IMR-90 (cell line): Measurements from ENCODE around the gene SARM1. TPM values are rescaled to one million over a fixed set of nuclear protein-coding genes. Genes with fewer than 3 reads are reported as not detected.
A peak's percentile ranks its signal among the peaks of the same experiment; 100 is the strongest.
"Not testable (repeated sequence)": the region's sequence is repeated elsewhere in the genome, so short reads cannot be mapped to it uniquely, and the experiment has no call there.

Experiments
- ATAC-seq: fragments of 200-7000 bp; cut with Tn5 transposase; 2 replicates; pipeline ENCODE4 v1.9.1; 2020; ENCODE audit warnings: low read depth, mild to moderate bottlenecking, moderate library complexity
- BruUV-seq: library from RNA; stranded (reverse); fragments of 400-500 nt; replicated peaks from 2 replicates; lab custom pipeline; 2021; lab: Mats Ljungman, UMichigan
- CTCF ChIA-PET: fragments of 300-600 bp; formaldehyde crosslinking; extraction: SDS; loops from one replicate; lab custom pipeline; 2021; ENCODE audit warnings: antibody characterized with exemption; lab: Yijun Ruan, JAX
- POLR2A ChIA-PET: fragments of 300-600 bp; sonication (Branson Sonifier 250); formaldehyde crosslinking; loops from one replicate; lab custom pipeline; 2022; ENCODE audit warnings: antibody characterized with exemption; ENCODE audit not compliant: unreplicated experiment; lab: Charles Lee
- DNase-seq: peaks from one replicate; pipeline ENCODE4 v3.0.0; 2013
- H2AFZ ChIP-seq: replicated peaks from 2 replicates; pipeline ENCODE3; 2013; ENCODE audit warnings: low read length, mild to moderate bottlenecking; ENCODE audit not compliant: poor library complexity
- H2AK5ac ChIP-seq: 2 replicates; pipeline ENCODE4 v1.6.1; 2013; ENCODE audit warnings: low read depth, low read length, inconsistent platforms
- H2AK9ac ChIP-seq: replicated peaks from 2 replicates; pipeline ENCODE3; 2013; ENCODE audit warnings: mild to moderate bottlenecking, low read depth, low read length, moderate library complexity; ENCODE audit not compliant: poor library complexity
- H2BK120ac ChIP-seq: 2 replicates; pipeline ENCODE4 v1.6.1; 2013; ENCODE audit warnings: low read depth, low read length, inconsistent platforms
- H2BK15ac ChIP-seq: 3 replicates; pipeline ENCODE4 v1.6.1; 2013; ENCODE audit warnings: low read depth, low read length, inconsistent platforms
- H2BK20ac ChIP-seq: 2 replicates; pipeline ENCODE4 v1.6.1; 2013; ENCODE audit warnings: low read depth, mild to moderate bottlenecking, inconsistent platforms, low read length, moderate library complexity
- H2BK5ac ChIP-seq: 2 replicates; pipeline ENCODE4 v1.6.1; 2013; ENCODE audit warnings: mild to moderate bottlenecking, low read depth, low read length, inconsistent platforms; ENCODE audit not compliant: poor library complexity, severe bottlenecking
- H3K14ac ChIP-seq: replicated peaks from 2 replicates; pipeline ENCODE4 v1.6.1; 2013; ENCODE audit warnings: low read depth, low read length, inconsistent platforms
- H3K18ac ChIP-seq: 2 replicates; pipeline ENCODE4 v1.6.1; 2013; ENCODE audit warnings: low read depth, low read length, control low read depth
- H3K23ac ChIP-seq: 2 replicates; pipeline ENCODE4 v1.6.1; 2013; ENCODE audit warnings: low read depth, low read length, inconsistent platforms
- H3K27ac ChIP-seq: 2 replicates; pipeline ENCODE4 v1.5.1; 2013; ENCODE audit warnings: mild to moderate bottlenecking, control low read depth, low read length; ENCODE audit not compliant: insufficient read depth
- H3K27me3 ChIP-seq: 2 replicates; pipeline ENCODE4 v1.6.1; 2013; ENCODE audit warnings: low read length; ENCODE audit not compliant: control insufficient read depth, insufficient read depth
- H3K36me3 ChIP-seq: 2 replicates; pipeline ENCODE4 v1.6.1; 2013; ENCODE audit warnings: low read length, mixed read lengths; ENCODE audit not compliant: control insufficient read depth, insufficient read depth
- H3K4ac ChIP-seq: 2 replicates; pipeline ENCODE4 v1.6.1; 2013; ENCODE audit warnings: low read depth, low read length, inconsistent platforms
- H3K4me1 ChIP-seq: 2 replicates; pipeline ENCODE4 v1.6.1; 2013; ENCODE audit warnings: low read length, mixed read lengths; ENCODE audit not compliant: control insufficient read depth, insufficient read depth
- H3K4me2 ChIP-seq: 2 replicates; pipeline ENCODE4 v1.6.1; 2013; ENCODE audit warnings: low read depth, mild to moderate bottlenecking, control low read depth, low read length, moderate library complexity
- H3K4me3 ChIP-seq: 2 replicates; pipeline ENCODE4 v1.5.1; 2013; ENCODE audit warnings: low read depth, mild to moderate bottlenecking, control low read depth, low read length, moderate library complexity; ENCODE audit not compliant: insufficient read depth
- H3K56ac ChIP-seq: 2 replicates; pipeline ENCODE4 v1.6.1; 2013; ENCODE audit warnings: low read length, inconsistent platforms; ENCODE audit not compliant: insufficient read depth; ENCODE audit errors: extremely low read depth
- H3K79me1 ChIP-seq, 2 experiments: 2 replicates each; pipeline ENCODE4 v1.6.1; 2013; ENCODE audit warnings: low read length in 2 of 2, inconsistent platforms in 1 of 2, low read depth in 1 of 2
- H3K9ac ChIP-seq: 2 replicates; pipeline ENCODE4 v1.6.1; 2013; ENCODE audit warnings: low read depth, low read length, control low read depth
- H3K9me1 ChIP-seq: 2 replicates; pipeline ENCODE4 v1.6.1; 2013; ENCODE audit warnings: low read length, inconsistent platforms; ENCODE audit not compliant: insufficient read depth
- H3K9me3 ChIP-seq: 2 replicates; pipeline ENCODE4 v1.6.1; 2013; ENCODE audit warnings: low read length; ENCODE audit not compliant: control insufficient read depth, insufficient read depth
- H4K20me1 ChIP-seq: 2 replicates; pipeline ENCODE4 v1.6.1; 2013; ENCODE audit warnings: low read length, inconsistent platforms; ENCODE audit not compliant: insufficient read depth
- H4K5ac ChIP-seq: 2 replicates; pipeline ENCODE4 v1.6.1; 2013; ENCODE audit warnings: mild to moderate bottlenecking, low read depth, low read length, control low read depth
- H4K8ac ChIP-seq, 2 experiments: 2 replicates each; pipeline ENCODE4 v1.6.1; 2013; ENCODE audit warnings: low read depth in 2 of 2, low read length in 2 of 2, control low read depth in 1 of 2, inconsistent platforms in 1 of 2
- H4K91ac ChIP-seq: 2 replicates; pipeline ENCODE4 v1.6.1; 2013; ENCODE audit warnings: low read depth, low read length, inconsistent platforms; ENCODE audit not compliant: insufficient read depth
- WGBS, 2 experiments: methylation state at CpG; one replicate each; pipeline versions ENCODE4 v1.1.5 to v1.1.7; 2013; ENCODE audit warnings: missing lambda C conversion rate in 2 of 2; ENCODE audit not compliant: insufficient read length in 1 of 2; ENCODE audit errors: extremely low coverage in 2 of 2; 5-methylcytosine and 5-hydroxymethylcytosine counted together
- dilution Hi-C: fragments of 300-500 bp; cut with HindIII; formaldehyde crosslinking; loops from one replicate; pipeline ENCODE4 v1.14.3; 2018; ENCODE audit warnings: low sequenced_read_pairs; ENCODE audit not compliant: unreplicated experiment
- in situ Hi-C: fragments of 300-500 bp; cut with MboI; formaldehyde crosslinking; loops from 3 replicates; pipeline ENCODE4 v1.14.3; 2019; ENCODE audit warnings: low sequenced_read_pairs, inconsistent platforms, mixed read lengths
- intact Hi-C: fragments of 100-400 bp; cut with micrococcal nuclease; formaldehyde crosslinking; loops from 2 replicates; pipeline ENCODE4 v1.10.0; 2022
- polyA plus RNA-seq, 3 experiments: library from polyadenylated mRNA; depleted of rRNA; stranded (reverse); fragments of >200 nt; gene quantifications; 2 replicates each; pipeline ENCODE4 v1.2.3, GENCODE V29; 2012; ENCODE audit warnings: low replicate concordance in 1 of 3
- total RNA-seq: library from RNA; depleted of rRNA; stranded (reverse); fragments of >200 nt; gene quantifications from 2 replicates; pipeline ENCODE4 v1.2.3, GENCODE V29; 2012

The SARM1 gene
- total and polyA plus RNA-seq, 2 of the 4 experiments (the other 2 are of a cell fraction): 3.4 to 11.4 TPM

DNA sequence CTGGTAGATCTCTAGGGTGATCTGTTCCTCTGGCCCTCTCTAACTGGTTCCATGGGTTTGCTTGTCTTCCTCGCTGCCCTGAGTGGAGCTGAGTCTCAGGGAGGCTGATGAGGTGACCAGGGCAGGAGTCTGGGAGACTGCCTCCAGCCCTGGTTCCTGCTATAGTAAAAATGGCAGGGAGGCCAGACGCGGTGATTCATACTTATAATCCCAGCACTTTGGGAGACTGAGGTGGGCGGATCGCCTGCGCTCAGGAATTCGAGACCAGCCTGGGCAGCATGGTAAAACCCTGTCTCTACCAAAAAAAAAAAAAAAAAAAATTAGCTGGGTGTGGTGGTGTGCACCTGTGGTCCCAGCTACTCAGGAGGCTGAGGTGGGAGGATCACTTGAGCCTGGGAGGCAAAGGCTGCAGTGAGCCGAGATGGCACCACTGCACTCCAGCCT, 32.7 kb upstream of the SARM1 start:
- peaks cover 45% of the 10 kb centered on the region; the same call in 1 of the 2 replicates for H4K20me1 ChIP-seq
- H2BK15ac ChIP-seq, H3K14ac ChIP-seq, H2AFZ ChIP-seq, H2AK9ac ChIP-seq, CTCF ChIA-PET, H3K4me3 ChIP-seq, ATAC-seq, POLR2A ChIA-PET, H3K4me2 ChIP-seq, BruUV-seq, H3K23ac ChIP-seq, H3K9ac ChIP-seq, DNase-seq, H4K5ac ChIP-seq, H3K18ac ChIP-seq, H3K27me3 ChIP-seq, H3K9me3 ChIP-seq, H3K27ac ChIP-seq, H2BK120ac ChIP-seq, dilution Hi-C loops, H2BK20ac ChIP-seq, H3K56ac ChIP-seq: not testable (repeated sequence)
- intact Hi-C loops (loop anchor here (5.0 to 10.0 kb wide), 3 partner anchors 106 to 446 kb away; partner anchors contain the start of genes LYRM9 and NLK), in situ Hi-C loops (loop anchor here (25.0 kb wide), 1 partner anchor 801 kb away; no protein-coding TSS in a partner anchor)
- H2AK5ac ChIP-seq: peak overlapping the region; percentile 59
- peak overlapping the region in 1 of 2 experiments; percentile 35; a peak in 1 of 4 replicates for H4K8ac ChIP-seq
- peak overlapping the region; percentile 57 for H2BK5ac ChIP-seq
- H3K4ac ChIP-seq: peak overlapping the region; percentile 81; the same call in 1 of the 2 replicates
- peaks cover 37 to 91% of the 10 kb centered on the region in 2 experiments for H3K79me1 ChIP-seq
- H3K36me3 ChIP-seq: peaks cover 42% of the 10 kb centered on the region
- H3K4me1 ChIP-seq: peaks cover 13% of the 10 kb centered on the region
- H3K9me1 ChIP-seq: peaks cover 16% of the 10 kb centered on the region
- WGBS, 2 experiments: 86% methylated on average over 1 of the region's 8 CpGs; no CpG with 5 or more reads in 1 of the 2 experiments
- peak overlapping the region; percentile 63; the same call in 1 of the 2 replicates for H4K91ac ChIP-seq
